H9 (cell line): ENCODE data around the gene ASB14. TPM values are rescaled to one million over a fixed set of nuclear protein-coding genes. Genes with fewer than 3 reads are reported as not detected.

ENCODE experiments used
- DNase-seq: peaks from one replicate; pipeline ENCODE4 v3.0.0-alpha.2; 2017
- H2AFZ ChIP-seq: one replicate; pipeline ENCODE4 v1.6.1; 2013; ENCODE audit warnings: mild to moderate bottlenecking, low read length, control low read depth, moderate library complexity
- H2AK5ac ChIP-seq: 2 replicates; pipeline ENCODE4 v1.6.1; 2013; ENCODE audit warnings: low read length, control low read depth, mixed read lengths; ENCODE audit not compliant: insufficient read length
- H2BK120ac ChIP-seq: one replicate; pipeline ENCODE4 v1.6.1; 2013; ENCODE audit warnings: low read depth, mild to moderate bottlenecking, low read length, control low read depth, inconsistent platforms; ENCODE audit not compliant: poor library complexity, severe bottlenecking
- H2BK12ac ChIP-seq: 2 replicates; pipeline ENCODE4 v1.6.1; 2013; ENCODE audit warnings: low read length, control low read depth, mixed read lengths, low read depth; ENCODE audit not compliant: insufficient read length
- H2BK15ac ChIP-seq: 2 replicates; pipeline ENCODE4 v1.6.1; 2013; ENCODE audit warnings: low read depth, low read length, control low read depth
- H2BK20ac ChIP-seq: one replicate; pipeline ENCODE4 v1.6.1; 2013; ENCODE audit warnings: low read depth, mild to moderate bottlenecking, low read length, control low read depth, inconsistent platforms; ENCODE audit not compliant: poor library complexity, severe bottlenecking
- H2BK5ac ChIP-seq: 2 replicates; pipeline ENCODE4 v1.6.1; 2013; ENCODE audit warnings: low read length, control low read depth, mixed read lengths; ENCODE audit not compliant: insufficient read length
- H3K14ac ChIP-seq: 2 replicates; pipeline ENCODE4 v1.6.1; 2013; ENCODE audit warnings: low read length, control low read depth; ENCODE audit not compliant: insufficient read depth
- H3K18ac ChIP-seq: 2 replicates; pipeline ENCODE4 v1.6.1; 2013; ENCODE audit warnings: low read depth, mild to moderate bottlenecking, mixed read lengths, low read length, control low read depth; ENCODE audit not compliant: insufficient read length
- H3K23ac ChIP-seq: 2 replicates; pipeline ENCODE4 v1.6.1; 2013; ENCODE audit warnings: low read length, control low read depth, mixed read lengths, low read depth; ENCODE audit not compliant: insufficient read length
- H3K23me2 ChIP-seq: 2 replicates; pipeline ENCODE4 v1.6.1; 2013; ENCODE audit warnings: low read depth, mild to moderate bottlenecking, mixed read lengths, low read length, control low read depth; ENCODE audit not compliant: insufficient read length, poor library complexity, severe bottlenecking
- H3K27ac ChIP-seq: 2 replicates; pipeline ENCODE4 v1.5.1; 2013; ENCODE audit warnings: low read length, control low read depth, mixed read lengths, low read depth; ENCODE audit not compliant: insufficient read length
- H3K27me3 ChIP-seq: 2 replicates; pipeline ENCODE4 v1.6.1; 2013; ENCODE audit warnings: low read length, control low read depth, inconsistent platforms; ENCODE audit not compliant: insufficient read depth
- H3K4ac ChIP-seq: 2 replicates; pipeline ENCODE4 v1.6.1; 2013; ENCODE audit warnings: low read depth, mild to moderate bottlenecking, control low read depth, inconsistent platforms, low read length, moderate library complexity
- H3K4me1 ChIP-seq: 2 replicates; pipeline ENCODE4 v1.6.1; 2013; ENCODE audit warnings: low read length, control low read depth, inconsistent platforms; ENCODE audit not compliant: insufficient read depth
- H3K4me2 ChIP-seq: 2 replicates; pipeline ENCODE4 v1.6.1; 2013; ENCODE audit warnings: low read length, control low read depth, mixed read lengths; ENCODE audit not compliant: insufficient read length, insufficient read depth
- H3K56ac ChIP-seq: 2 replicates; pipeline ENCODE4 v1.6.1; 2013; ENCODE audit warnings: low read depth, mild to moderate bottlenecking, mixed read lengths, low read length, control low read depth; ENCODE audit not compliant: insufficient read length
- H3K79me1 ChIP-seq: 2 replicates; pipeline ENCODE4 v1.6.1; 2013; ENCODE audit warnings: low read depth, mild to moderate bottlenecking, moderate library complexity, low read length, control low read depth, inconsistent platforms; ENCODE audit not compliant: insufficient read depth, poor library complexity, severe bottlenecking
- H3K79me2 ChIP-seq: 2 replicates; pipeline ENCODE4 v1.6.1; 2013; ENCODE audit warnings: low read length, control low read depth, inconsistent platforms; ENCODE audit not compliant: insufficient read depth
- H3K9ac ChIP-seq: 2 replicates; pipeline ENCODE4 v1.6.1; 2013; ENCODE audit warnings: low read length, control low read depth, mixed read lengths; ENCODE audit not compliant: insufficient read length; ENCODE audit errors: extremely low read depth
- H3K9me3 ChIP-seq: one replicate; pipeline ENCODE4 v1.6.1; 2013; ENCODE audit warnings: low read depth, low read length, inconsistent platforms; ENCODE audit not compliant: control insufficient read depth
- H3T11ph ChIP-seq: one replicate; pipeline ENCODE4 v1.6.1; 2013; ENCODE audit warnings: mild to moderate bottlenecking, low read length, control low read depth, inconsistent platforms
- H4K20me1 ChIP-seq: one replicate; pipeline ENCODE4 v1.6.1; 2013; ENCODE audit not compliant: control insufficient read depth, insufficient read length, insufficient read depth
- H4K5ac ChIP-seq: 2 replicates; pipeline ENCODE4 v1.6.1; 2013; ENCODE audit warnings: low read depth, mild to moderate bottlenecking, mixed read lengths, low read length, control low read depth; ENCODE audit not compliant: insufficient read length
- H4K8ac ChIP-seq: replicated peaks from 2 replicates; pipeline ENCODE4 v1.6.1; 2013; ENCODE audit warnings: low read length, control low read depth, mixed read lengths, low read depth; ENCODE audit not compliant: insufficient read length
- H4K91ac ChIP-seq: 2 replicates; pipeline ENCODE4 v1.6.1; 2013; ENCODE audit warnings: low read depth, mild to moderate bottlenecking, moderate library complexity, mixed read lengths, low read length, control low read depth; ENCODE audit not compliant: insufficient read length
- H3K27ac Mint-ChIP-seq, 3 experiments: 2 replicates in 2 of 3; 3 replicates in 1 of 3; pipeline ENCODE4 v1.8.0; 2020 to 2021; ENCODE audit warnings: mixed read lengths in 3 of 3, mild to moderate bottlenecking in 1 of 3, moderate library complexity in 1 of 3
- H3K27me3 Mint-ChIP-seq: 2 replicates; pipeline ENCODE4 v1.8.0; 2021; ENCODE audit warnings: low read depth, mild to moderate bottlenecking, moderate library complexity, mixed read lengths
- H3K36me3 Mint-ChIP-seq, 3 experiments: 2 replicates in 2 of 3; 3 replicates in 1 of 3; pipeline ENCODE4 v1.8.0; 2020 to 2021; ENCODE audit warnings: low read depth in 3 of 3, mixed read lengths in 3 of 3; ENCODE audit not compliant: insufficient read depth in 1 of 3
- H3K4me1 Mint-ChIP-seq, 2 experiments: 2 replicates each; pipeline ENCODE4 v1.8.0; 2020; ENCODE audit warnings: mixed read lengths in 2 of 2
- H3K4me3 Mint-ChIP-seq, 2 experiments: 2 replicates in 1 of 2; 3 replicates in 1 of 2; pipeline ENCODE4 v1.8.0; 2020 to 2021; ENCODE audit warnings: mild to moderate bottlenecking in 2 of 2, mixed read lengths in 2 of 2, moderate library complexity in 1 of 2
- H3K9me3 Mint-ChIP-seq, 2 experiments: 2 replicates in 1 of 2; 3 replicates in 1 of 2; pipeline ENCODE4 v1.8.0; 2020; ENCODE audit warnings: mild to moderate bottlenecking in 2 of 2, mixed read lengths in 2 of 2, moderate library complexity in 1 of 2
- WGBS: extraction: QIAGEN DNeasy Blood & Tissue Kit; methylation state at CpG from one replicate; pipeline ENCODE4 v1.1.7; 2013; ENCODE audit warnings: missing lambda C conversion rate, low lambda C conversion rate, mixed read lengths; ENCODE audit not compliant: insufficient read length; ENCODE audit errors: extremely low coverage; 5-methylcytosine and 5-hydroxymethylcytosine counted together
- total RNA-seq: library from RNA; stranded (reverse); gene quantifications from 2 replicates; pipeline ENCODE4 v1.2.1, GENCODE V29; 2021
- TF ChIP-seq, protein P1 (sequence below): fragments of 200-600 bp; sonication (generic); conservative IDR thresholded peaks from 3 replicates; pipeline ENCODE4 v1.8.0; 2021; ENCODE audit warnings: antibody characterized with exemption, mild to moderate bottlenecking

Gene ASB14
- total RNA-seq, 1 experiment from 2014 or later: not detected

DNA sequence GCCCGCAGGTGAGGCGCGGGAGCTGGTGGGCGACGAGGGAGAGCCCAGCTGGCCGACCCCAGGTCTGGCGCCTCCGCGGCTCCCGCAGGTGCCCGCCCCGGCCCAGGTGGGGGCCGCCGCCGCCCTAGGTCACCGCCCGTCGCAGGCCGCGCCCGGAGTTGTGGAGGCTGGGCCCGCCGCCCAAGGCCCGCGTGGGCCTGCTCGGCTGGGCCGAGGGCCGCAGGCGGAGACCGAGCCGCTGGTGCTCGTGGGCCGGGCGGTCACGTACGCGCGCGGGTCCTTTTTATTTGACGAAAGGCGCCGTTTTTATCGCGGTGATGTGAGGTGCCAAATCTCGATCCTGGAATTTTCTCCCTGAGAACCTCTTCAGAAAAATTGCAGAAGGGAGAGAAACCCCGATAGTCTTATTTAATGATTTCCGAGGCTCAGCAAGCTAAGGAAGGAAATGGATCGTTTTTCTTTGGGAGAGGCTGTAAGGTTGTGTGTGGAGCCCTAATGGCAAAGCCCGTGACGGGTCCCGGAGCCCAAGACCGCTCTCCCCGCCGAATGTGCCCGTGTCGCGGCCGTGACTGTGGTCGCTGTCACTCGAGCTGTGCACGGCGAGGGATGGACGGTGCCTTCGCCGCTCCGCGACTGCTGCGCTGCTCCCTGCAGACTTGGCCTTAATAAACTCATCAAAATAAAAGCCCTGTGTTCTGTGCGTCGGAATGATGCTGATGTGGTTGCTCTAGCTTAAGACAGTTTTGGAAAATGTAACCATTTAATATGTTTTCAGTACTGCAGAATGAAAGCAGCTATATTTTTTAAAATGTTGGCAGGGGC is 64.3 kb downstream of the ASB14 start:
- H3K36me3 Mint-ChIP-seq: no peaks in the 10 kb centered on the region; a peak in 1 of 7 replicates

More for the DNA sequence above, 64.3 kb downstream of the ASB14 start:
- no peak overlapping the region for H3K18ac ChIP-seq
- no peak overlapping the region for H2BK15ac ChIP-seq
- Mint-ChIP-seq H3K4me1 (peaks cover 18% of the 10 kb centered on the region in 2 experiments), H3K4me3 (peak overlapping the region; percentile 87 to 92), H3K27ac (no peak overlapping the region; a peak in 1 of 7 replicates), H3K9me3 (no peaks in the 10 kb centered on the region), H3K27me3 (peaks cover 6% of the 10 kb centered on the region)
- peak overlapping the region; percentile 84 for H3K4me2 ChIP-seq
- no peak overlapping the region for H2BK20ac ChIP-seq
- H3K4ac ChIP-seq: no peak overlapping the region
- no peak overlapping the region for H3K27ac ChIP-seq
- no peak overlapping the region for H3T11ph ChIP-seq
- H3K4me1 ChIP-seq: no peaks in the 10 kb centered on the region
- H3K23ac ChIP-seq: no peak overlapping the region
- H2BK120ac ChIP-seq: no peak overlapping the region
- H4K5ac ChIP-seq: no peak overlapping the region
- TF ChIP-seq, protein P1, sequence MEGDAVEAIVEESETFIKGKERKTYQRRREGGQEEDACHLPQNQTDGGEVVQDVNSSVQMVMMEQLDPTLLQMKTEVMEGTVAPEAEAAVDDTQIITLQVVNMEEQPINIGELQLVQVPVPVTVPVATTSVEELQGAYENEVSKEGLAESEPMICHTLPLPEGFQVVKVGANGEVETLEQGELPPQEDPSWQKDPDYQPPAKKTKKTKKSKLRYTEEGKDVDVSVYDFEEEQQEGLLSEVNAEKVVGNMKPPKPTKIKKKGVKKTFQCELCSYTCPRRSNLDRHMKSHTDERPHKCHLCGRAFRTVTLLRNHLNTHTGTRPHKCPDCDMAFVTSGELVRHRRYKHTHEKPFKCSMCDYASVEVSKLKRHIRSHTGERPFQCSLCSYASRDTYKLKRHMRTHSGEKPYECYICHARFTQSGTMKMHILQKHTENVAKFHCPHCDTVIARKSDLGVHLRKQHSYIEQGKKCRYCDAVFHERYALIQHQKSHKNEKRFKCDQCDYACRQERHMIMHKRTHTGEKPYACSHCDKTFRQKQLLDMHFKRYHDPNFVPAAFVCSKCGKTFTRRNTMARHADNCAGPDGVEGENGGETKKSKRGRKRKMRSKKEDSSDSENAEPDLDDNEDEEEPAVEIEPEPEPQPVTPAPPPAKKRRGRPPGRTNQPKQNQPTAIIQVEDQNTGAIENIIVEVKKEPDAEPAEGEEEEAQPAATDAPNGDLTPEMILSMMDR: no peak
- H3K14ac ChIP-seq: no peak overlapping the region; the same call in 1 of the 2 replicates
- H2AFZ ChIP-seq: no peak overlapping the region
- no peak overlapping the region for H3K56ac ChIP-seq
- H2BK5ac ChIP-seq: no peak overlapping the region
- no CpG with 5 or more reads among the region's 70 CpGs for WGBS
- no peaks in the 10 kb centered on the region for H3K9me3 ChIP-seq
- H2AK5ac ChIP-seq: no peak overlapping the region
- H3K79me2 ChIP-seq: peaks cover 2% of the 10 kb centered on the region; the same call in 1 of the 2 replicates
- no peak overlapping the region for H2BK12ac ChIP-seq
- H4K20me1 ChIP-seq: no peaks in the 10 kb centered on the region
- peak overlapping the region; percentile 78 for H3K9ac ChIP-seq
- peaks cover 2% of the 10 kb centered on the region; the same call in 1 of the 2 replicates for H3K27me3 ChIP-seq
- no peaks in the 10 kb centered on the region for H3K79me1 ChIP-seq
- no peak overlapping the region for H4K91ac ChIP-seq
- peak; percentile 33 for DNase-seq
- H3K23me2 ChIP-seq: peaks cover 9% of the 10 kb centered on the region
- H4K8ac ChIP-seq: no peak overlapping the region
